IMR-90 (cell line): ENCODE data around the gene PTPRK. TPM values are rescaled to one million over a fixed set of nuclear protein-coding genes. Genes with fewer than 3 reads are reported as not detected.

ENCODE experiments used
- ATAC-seq: fragments of 200-7000 bp; cut with Tn5 transposase; 2 replicates; pipeline ENCODE4 v1.9.1; 2020; ENCODE audit warnings: low read depth, mild to moderate bottlenecking, moderate library complexity
- BruUV-seq: library from RNA; stranded (reverse); fragments of 400-500 nt; replicated peaks from 2 replicates; lab custom pipeline; 2021; lab: Mats Ljungman, UMichigan
- CTCF ChIA-PET: fragments of 300-600 bp; formaldehyde crosslinking; extraction: SDS; loops from one replicate; lab custom pipeline; 2021; ENCODE audit warnings: antibody characterized with exemption; lab: Yijun Ruan, JAX
- POLR2A ChIA-PET: fragments of 300-600 bp; sonication (Branson Sonifier 250); formaldehyde crosslinking; loops from one replicate; lab custom pipeline; 2022; ENCODE audit warnings: antibody characterized with exemption; ENCODE audit not compliant: unreplicated experiment; lab: Charles Lee
- DNase-seq: peaks from one replicate; pipeline ENCODE4 v3.0.0; 2013
- H2AFZ ChIP-seq: replicated peaks from 2 replicates; pipeline ENCODE3; 2013; ENCODE audit warnings: low read length, mild to moderate bottlenecking; ENCODE audit not compliant: poor library complexity
- H2AK5ac ChIP-seq: 2 replicates; pipeline ENCODE4 v1.6.1; 2013; ENCODE audit warnings: low read depth, low read length, inconsistent platforms
- H2AK9ac ChIP-seq: replicated peaks from 2 replicates; pipeline ENCODE3; 2013; ENCODE audit warnings: mild to moderate bottlenecking, low read depth, low read length, moderate library complexity; ENCODE audit not compliant: poor library complexity
- H2BK120ac ChIP-seq: 2 replicates; pipeline ENCODE4 v1.6.1; 2013; ENCODE audit warnings: low read depth, low read length, inconsistent platforms
- H2BK15ac ChIP-seq: 3 replicates; pipeline ENCODE4 v1.6.1; 2013; ENCODE audit warnings: low read depth, low read length, inconsistent platforms
- H2BK20ac ChIP-seq: 2 replicates; pipeline ENCODE4 v1.6.1; 2013; ENCODE audit warnings: low read depth, mild to moderate bottlenecking, inconsistent platforms, low read length, moderate library complexity
- H2BK5ac ChIP-seq: 2 replicates; pipeline ENCODE4 v1.6.1; 2013; ENCODE audit warnings: mild to moderate bottlenecking, low read depth, low read length, inconsistent platforms; ENCODE audit not compliant: poor library complexity, severe bottlenecking
- H3K14ac ChIP-seq: replicated peaks from 2 replicates; pipeline ENCODE4 v1.6.1; 2013; ENCODE audit warnings: low read depth, low read length, inconsistent platforms
- H3K18ac ChIP-seq: 2 replicates; pipeline ENCODE4 v1.6.1; 2013; ENCODE audit warnings: low read depth, low read length, control low read depth
- H3K23ac ChIP-seq: 2 replicates; pipeline ENCODE4 v1.6.1; 2013; ENCODE audit warnings: low read depth, low read length, inconsistent platforms
- H3K27ac ChIP-seq: 2 replicates; pipeline ENCODE4 v1.5.1; 2013; ENCODE audit warnings: mild to moderate bottlenecking, control low read depth, low read length; ENCODE audit not compliant: insufficient read depth
- H3K27me3 ChIP-seq: 2 replicates; pipeline ENCODE4 v1.6.1; 2013; ENCODE audit warnings: low read length; ENCODE audit not compliant: control insufficient read depth, insufficient read depth
- H3K36me3 ChIP-seq: 2 replicates; pipeline ENCODE4 v1.6.1; 2013; ENCODE audit warnings: low read length, mixed read lengths; ENCODE audit not compliant: control insufficient read depth, insufficient read depth
- H3K4ac ChIP-seq: 2 replicates; pipeline ENCODE4 v1.6.1; 2013; ENCODE audit warnings: low read depth, low read length, inconsistent platforms
- H3K4me1 ChIP-seq: 2 replicates; pipeline ENCODE4 v1.6.1; 2013; ENCODE audit warnings: low read length, mixed read lengths; ENCODE audit not compliant: control insufficient read depth, insufficient read depth
- H3K4me2 ChIP-seq: 2 replicates; pipeline ENCODE4 v1.6.1; 2013; ENCODE audit warnings: low read depth, mild to moderate bottlenecking, control low read depth, low read length, moderate library complexity
- H3K4me3 ChIP-seq: 2 replicates; pipeline ENCODE4 v1.5.1; 2013; ENCODE audit warnings: low read depth, mild to moderate bottlenecking, control low read depth, low read length, moderate library complexity; ENCODE audit not compliant: insufficient read depth
- H3K56ac ChIP-seq: 2 replicates; pipeline ENCODE4 v1.6.1; 2013; ENCODE audit warnings: low read length, inconsistent platforms; ENCODE audit not compliant: insufficient read depth; ENCODE audit errors: extremely low read depth
- H3K79me1 ChIP-seq, 2 experiments: 2 replicates each; pipeline ENCODE4 v1.6.1; 2013; ENCODE audit warnings: low read length in 2 of 2, inconsistent platforms in 1 of 2, low read depth in 1 of 2
- H3K9ac ChIP-seq: 2 replicates; pipeline ENCODE4 v1.6.1; 2013; ENCODE audit warnings: low read depth, low read length, control low read depth
- H3K9me1 ChIP-seq: 2 replicates; pipeline ENCODE4 v1.6.1; 2013; ENCODE audit warnings: low read length, inconsistent platforms; ENCODE audit not compliant: insufficient read depth
- H3K9me3 ChIP-seq: 2 replicates; pipeline ENCODE4 v1.6.1; 2013; ENCODE audit warnings: low read length; ENCODE audit not compliant: control insufficient read depth, insufficient read depth
- H4K20me1 ChIP-seq: 2 replicates; pipeline ENCODE4 v1.6.1; 2013; ENCODE audit warnings: low read length, inconsistent platforms; ENCODE audit not compliant: insufficient read depth
- H4K5ac ChIP-seq: 2 replicates; pipeline ENCODE4 v1.6.1; 2013; ENCODE audit warnings: mild to moderate bottlenecking, low read depth, low read length, control low read depth
- H4K8ac ChIP-seq, 2 experiments: 2 replicates each; pipeline ENCODE4 v1.6.1; 2013; ENCODE audit warnings: low read depth in 2 of 2, low read length in 2 of 2, control low read depth in 1 of 2, inconsistent platforms in 1 of 2
- H4K91ac ChIP-seq: 2 replicates; pipeline ENCODE4 v1.6.1; 2013; ENCODE audit warnings: low read depth, low read length, inconsistent platforms; ENCODE audit not compliant: insufficient read depth
- BHLHE40 ChIP-seq: fragments of 150-350 bp; IDR thresholded peaks from 2 replicates; pipeline ENCODE4 v1.6.1; 2016; ENCODE audit warnings: mild to moderate bottlenecking, low read depth, low read length
- CEBPB ChIP-seq: IDR thresholded peaks from 2 replicates; pipeline ENCODE4 v1.6.1; 2012; ENCODE audit warnings: low read depth, low read length, improper control_type of control experiment
- CHD1 ChIP-seq: IDR thresholded peaks from 2 replicates; pipeline ENCODE4 v1.6.1; 2012; ENCODE audit warnings: low read depth, low read length, improper control_type of control experiment
- FOS ChIP-seq: fragments of 150-350 bp; IDR thresholded peaks from 2 replicates; pipeline ENCODE4 v1.6.1; 2016; ENCODE audit warnings: low read depth, low read length
- MAFK ChIP-seq: IDR thresholded peaks from 2 replicates; pipeline ENCODE4 v1.6.1; 2012; ENCODE audit warnings: low read depth, low read length, improper control_type of control experiment
- MAZ ChIP-seq: IDR thresholded peaks from 2 replicates; pipeline ENCODE4 v1.6.1; 2012; ENCODE audit warnings: low read depth, mild to moderate bottlenecking, low read length, improper control_type of control experiment, moderate library complexity, borderline replicate concordance
- MXI1 ChIP-seq: IDR thresholded peaks from 2 replicates; pipeline ENCODE4 v1.6.1; 2012; ENCODE audit warnings: low read depth, mild to moderate bottlenecking, low read length, moderate library complexity, borderline replicate concordance
- NFE2L2 ChIP-seq: fragments of 150-350 bp; IDR thresholded peaks from 2 replicates; pipeline ENCODE4 v1.6.1; 2016; ENCODE audit warnings: low read depth, mild to moderate bottlenecking, low read length
- POLR2A ChIP-seq: IDR thresholded peaks from 2 replicates; pipeline ENCODE4 v1.6.1; 2012; ENCODE audit warnings: mild to moderate bottlenecking, low read depth, low read length
- RAD21 ChIP-seq: IDR thresholded peaks from 2 replicates; pipeline ENCODE4 v1.6.1; 2012; ENCODE audit warnings: low read length, improper control_type of control experiment
- RCOR1 ChIP-seq: IDR thresholded peaks from 2 replicates; pipeline ENCODE4 v1.6.1; 2012; ENCODE audit warnings: mild to moderate bottlenecking, low read length, improper control_type of control experiment; ENCODE audit not compliant: insufficient replicate concordance
- RFX5 ChIP-seq: IDR thresholded peaks from 2 replicates; pipeline ENCODE4 v1.8.0; 2012; ENCODE audit warnings: low read depth, mild to moderate bottlenecking, low read length, moderate library complexity
- SMC3 ChIP-seq: fragments of 150-350 bp; IDR thresholded peaks from 2 replicates; pipeline ENCODE4 v1.6.1; 2016; ENCODE audit warnings: low read depth, mild to moderate bottlenecking, antibody characterized with exemption, low read length, moderate library complexity
- WGBS, 2 experiments: methylation state at CpG; one replicate each; pipeline versions ENCODE4 v1.1.5 to v1.1.7; 2013; ENCODE audit warnings: missing lambda C conversion rate in 2 of 2; ENCODE audit not compliant: insufficient read length in 1 of 2; ENCODE audit errors: extremely low coverage in 2 of 2; 5-methylcytosine and 5-hydroxymethylcytosine counted together
- dilution Hi-C: fragments of 300-500 bp; cut with HindIII; formaldehyde crosslinking; loops from one replicate; pipeline ENCODE4 v1.14.3; 2018; ENCODE audit warnings: low sequenced_read_pairs; ENCODE audit not compliant: unreplicated experiment
- in situ Hi-C: fragments of 300-500 bp; cut with MboI; formaldehyde crosslinking; loops from 3 replicates; pipeline ENCODE4 v1.14.3; 2019; ENCODE audit warnings: low sequenced_read_pairs, inconsistent platforms, mixed read lengths
- intact Hi-C: fragments of 100-400 bp; cut with micrococcal nuclease; formaldehyde crosslinking; loops from 2 replicates; pipeline ENCODE4 v1.10.0; 2022
- polyA plus RNA-seq, 3 experiments: library from polyadenylated mRNA; depleted of rRNA; stranded (reverse); fragments of >200 nt; gene quantifications; 2 replicates each; pipeline ENCODE4 v1.2.3, GENCODE V29; 2012; ENCODE audit warnings: low replicate concordance in 1 of 3
- total RNA-seq: library from RNA; depleted of rRNA; stranded (reverse); fragments of >200 nt; gene quantifications from 2 replicates; pipeline ENCODE4 v1.2.3, GENCODE V29; 2012
- TF ChIP-seq, protein P1 (sequence below): fragments of 150-350 bp; IDR thresholded peaks from 2 replicates; pipeline ENCODE4 v1.6.1; 2016; ENCODE audit warnings: low read depth, mild to moderate bottlenecking, low read length, moderate library complexity, borderline replicate concordance
- TF ChIP-seq, protein P2 (sequence below): fragments of 150-350 bp; IDR thresholded peaks from 2 replicates; pipeline ENCODE4 v1.6.1; 2017; ENCODE audit warnings: mild to moderate bottlenecking, antibody characterized with exemption, low read length, low read depth
- TF ChIP-seq, protein P3 (sequence below): conservative IDR thresholded peaks from 2 replicates; pipeline ENCODE4 v1.5.1; 2012; ENCODE audit warnings: mild to moderate bottlenecking, low read depth, low read length, improper control_type of control experiment

PTPRK gene
- total and polyA plus RNA-seq, 2 of the 4 experiments (the other 2 are of a cell fraction) = 18.0 to 80.8 TPM

DNA sequence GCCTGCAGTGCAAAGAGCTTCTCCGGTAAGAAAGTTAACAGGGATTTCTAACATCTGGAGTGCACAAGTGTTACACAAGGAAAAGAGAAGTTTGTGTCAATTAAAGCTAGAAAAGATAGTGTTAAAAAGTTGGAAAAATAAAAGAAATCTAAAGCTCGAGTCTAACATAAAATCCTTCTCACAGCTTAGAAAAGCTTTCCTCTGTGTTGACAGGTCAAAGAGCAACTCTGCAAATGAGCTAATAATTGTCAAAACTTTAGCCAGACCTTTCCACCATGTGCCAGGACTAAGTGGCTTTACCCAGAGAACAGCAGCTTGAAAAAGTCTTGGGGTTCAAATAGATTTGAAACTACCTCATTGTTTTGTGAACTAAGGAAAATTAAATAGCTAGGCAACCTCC, 14.8 kb downstream of the PTPRK start:
- Histone ChIP-seq H3K18ac (no peak overlapping the region), H3K27ac (no peak overlapping the region), H3K4ac (no peak overlapping the region), H2BK15ac (no peak overlapping the region), H3K27me3 (no peaks in the 10 kb centered on the region), H3K36me3 (no peaks in the 10 kb centered on the region), H3K9me3 (no peaks in the 10 kb centered on the region), H2AK9ac (no peak overlapping the region), H3K9ac (no peak overlapping the region), H3K4me2 (no peak overlapping the region), H3K4me1 (peaks cover 22% of the 10 kb centered on the region), H4K5ac (no peak overlapping the region), H3K23ac (no peak overlapping the region), H2BK20ac (no peak overlapping the region), H2BK120ac (no peak overlapping the region; the same call in 1 of the 2 replicates), H4K91ac (no peak overlapping the region), H2AFZ (no peak overlapping the region), H4K8ac (no peak overlapping the region), H3K14ac (no peak overlapping the region), H4K20me1 (peaks cover 43% of the 10 kb centered on the region), H2BK5ac (no peak overlapping the region), H2AK5ac (no peak overlapping the region), H3K79me1 (peaks cover 30 to 80% of the 10 kb centered on the region in 2 experiments), H3K4me3 (no peak overlapping the region), H3K56ac (no peak overlapping the region), H3K9me1 (peaks cover 23% of the 10 kb centered on the region)
- DNase-seq (no peak), ATAC-seq (no peak)
- WGBS, 2 experiments = no CpG with 5 or more reads among the region's 2 CpGs
- in situ Hi-C loops (loop anchor here (10.0 kb wide), 1 partner anchor 161 kb away; no protein-coding TSS in a partner anchor), dilution Hi-C loops (no loop called here), intact Hi-C loops (no loop called here)
- TF ChIP-seq MAFK (no peak), RCOR1 (no peak), RFX5 (no peak), MXI1 (no peak), RAD21 (no peak), SMC3 (no peak), FOS (no peak), NFE2L2 (no peak), CHD1 (no peak), POLR2A (no peak), BHLHE40 (no peak), CEBPB (no peak), MAZ (no peak)
- TF ChIP-seq, protein P1, sequence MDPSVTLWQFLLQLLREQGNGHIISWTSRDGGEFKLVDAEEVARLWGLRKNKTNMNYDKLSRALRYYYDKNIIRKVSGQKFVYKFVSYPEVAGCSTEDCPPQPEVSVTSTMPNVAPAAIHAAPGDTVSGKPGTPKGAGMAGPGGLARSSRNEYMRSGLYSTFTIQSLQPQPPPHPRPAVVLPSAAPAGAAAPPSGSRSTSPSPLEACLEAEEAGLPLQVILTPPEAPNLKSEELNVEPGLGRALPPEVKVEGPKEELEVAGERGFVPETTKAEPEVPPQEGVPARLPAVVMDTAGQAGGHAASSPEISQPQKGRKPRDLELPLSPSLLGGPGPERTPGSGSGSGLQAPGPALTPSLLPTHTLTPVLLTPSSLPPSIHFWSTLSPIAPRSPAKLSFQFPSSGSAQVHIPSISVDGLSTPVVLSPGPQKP = no peak
- TF ChIP-seq, protein P2, sequence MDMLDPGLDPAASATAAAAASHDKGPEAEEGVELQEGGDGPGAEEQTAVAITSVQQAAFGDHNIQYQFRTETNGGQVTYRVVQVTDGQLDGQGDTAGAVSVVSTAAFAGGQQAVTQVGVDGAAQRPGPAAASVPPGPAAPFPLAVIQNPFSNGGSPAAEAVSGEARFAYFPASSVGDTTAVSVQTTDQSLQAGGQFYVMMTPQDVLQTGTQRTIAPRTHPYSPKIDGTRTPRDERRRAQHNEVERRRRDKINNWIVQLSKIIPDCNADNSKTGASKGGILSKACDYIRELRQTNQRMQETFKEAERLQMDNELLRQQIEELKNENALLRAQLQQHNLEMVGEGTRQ = no peak
- TF ChIP-seq, protein P3, sequence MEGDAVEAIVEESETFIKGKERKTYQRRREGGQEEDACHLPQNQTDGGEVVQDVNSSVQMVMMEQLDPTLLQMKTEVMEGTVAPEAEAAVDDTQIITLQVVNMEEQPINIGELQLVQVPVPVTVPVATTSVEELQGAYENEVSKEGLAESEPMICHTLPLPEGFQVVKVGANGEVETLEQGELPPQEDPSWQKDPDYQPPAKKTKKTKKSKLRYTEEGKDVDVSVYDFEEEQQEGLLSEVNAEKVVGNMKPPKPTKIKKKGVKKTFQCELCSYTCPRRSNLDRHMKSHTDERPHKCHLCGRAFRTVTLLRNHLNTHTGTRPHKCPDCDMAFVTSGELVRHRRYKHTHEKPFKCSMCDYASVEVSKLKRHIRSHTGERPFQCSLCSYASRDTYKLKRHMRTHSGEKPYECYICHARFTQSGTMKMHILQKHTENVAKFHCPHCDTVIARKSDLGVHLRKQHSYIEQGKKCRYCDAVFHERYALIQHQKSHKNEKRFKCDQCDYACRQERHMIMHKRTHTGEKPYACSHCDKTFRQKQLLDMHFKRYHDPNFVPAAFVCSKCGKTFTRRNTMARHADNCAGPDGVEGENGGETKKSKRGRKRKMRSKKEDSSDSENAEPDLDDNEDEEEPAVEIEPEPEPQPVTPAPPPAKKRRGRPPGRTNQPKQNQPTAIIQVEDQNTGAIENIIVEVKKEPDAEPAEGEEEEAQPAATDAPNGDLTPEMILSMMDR = no peak
- ChIA-PET POLR2A (no interaction called here), CTCF (interaction anchor here (0.9 kb wide), 1 partner anchor 11 kb away, joined by 3 read pairs; no protein-coding TSS in a partner anchor)
- no TSS peak for BruUV-seq
